GM19452 (cell line): ENCODE data around the gene ARHGAP18.

Experiments
- ATAC-seq: cut with Tn5 transposase; IDR thresholded peaks from one replicate; pipeline ENCODE4 v1.9.1; 2021; ENCODE audit not compliant: unreplicated experiment

Gene ARHGAP18

DNA sequence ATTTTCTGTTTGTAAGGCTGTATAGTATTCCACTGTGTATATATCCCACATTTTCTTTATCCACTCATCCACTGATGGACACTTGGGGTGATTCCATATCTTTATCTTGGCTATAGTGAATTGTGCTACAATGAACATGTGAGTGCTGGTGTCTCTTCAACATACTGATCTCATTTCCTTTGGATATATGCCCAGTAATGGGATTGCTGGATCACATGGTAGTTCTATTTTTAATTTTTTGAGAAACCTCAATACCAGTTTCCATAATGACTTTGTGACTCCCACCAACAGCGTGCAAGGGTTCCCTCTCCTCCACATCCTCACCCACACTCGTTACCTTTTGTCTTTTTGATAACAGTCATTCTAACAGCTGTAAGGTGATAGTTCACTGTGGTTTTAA lies 166.0 kb downstream of the ARHGAP18 start:
- no peak for ATAC-seq

DNA sequence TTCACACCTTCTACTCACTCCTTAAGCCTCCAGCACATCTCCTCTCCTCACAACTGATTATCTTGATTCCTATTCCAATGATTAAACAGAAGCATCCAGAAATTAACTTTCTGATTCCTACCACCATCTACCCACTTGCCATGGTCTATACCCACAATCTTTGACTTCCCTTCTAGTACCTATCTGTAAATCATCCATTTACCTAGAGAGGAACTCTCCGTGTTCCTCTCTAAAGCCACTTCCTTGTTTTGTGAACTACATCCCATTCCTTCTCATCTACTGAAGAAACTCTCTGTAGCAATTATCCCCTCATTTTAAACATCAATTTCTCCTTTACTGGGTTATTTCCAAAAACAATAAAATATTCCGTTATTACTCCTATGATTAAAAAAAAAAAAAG lies 167.3 kb downstream of the ARHGAP18 start:
- ATAC-seq = peak; percentile 63

GRCh38 chr6:129539032-129539431 lies 170.9 kb downstream of the ARHGAP18 start:
- ATAC-seq = no peak

DNA sequence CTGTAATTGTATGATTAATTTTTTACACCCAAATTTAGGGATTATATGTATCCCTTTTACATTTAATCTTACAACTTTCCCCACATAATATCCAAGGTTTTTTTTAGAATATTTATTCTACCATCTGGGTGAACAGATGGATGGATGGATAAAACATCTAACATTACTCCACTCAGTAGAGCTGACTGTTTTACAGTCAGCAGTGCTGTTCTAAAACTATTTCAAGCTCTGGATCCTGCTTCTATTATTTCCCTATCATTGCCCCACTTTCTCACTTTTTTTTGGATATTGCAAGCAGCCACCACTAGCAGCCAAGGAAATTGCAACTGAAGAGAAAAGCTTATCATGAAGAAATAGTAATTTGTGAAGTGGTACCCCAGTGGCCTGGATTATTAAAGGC lies 173.7 kb downstream of the ARHGAP18 start:
- no peak for ATAC-seq

DNA sequence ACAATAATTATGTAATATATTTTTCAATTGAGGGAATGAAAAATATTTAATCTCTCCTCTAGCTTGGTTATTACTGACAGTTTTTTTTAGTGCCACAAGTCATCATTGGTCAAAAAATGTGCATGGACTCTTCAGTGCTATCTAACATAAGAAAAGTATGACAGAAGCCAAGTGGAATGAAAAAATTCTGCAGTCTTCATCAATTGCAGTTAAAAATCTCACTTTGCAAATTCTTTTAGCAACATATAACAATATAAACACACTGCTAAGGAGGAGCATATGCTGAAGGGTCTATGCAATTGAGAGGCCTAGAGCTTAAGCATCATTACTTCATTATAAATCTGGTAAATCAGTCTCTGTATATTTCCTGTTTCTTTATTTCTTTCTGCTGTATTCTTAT lies 175.1 kb downstream of the ARHGAP18 start:
- no peak for ATAC-seq
